Myocyte (in vitro differentiated cells): ENCODE data around the gene ARHGAP22. TPM values are rescaled to one million over a fixed set of nuclear protein-coding genes. Genes with fewer than 3 reads are reported as not detected.

Source experiments
- DNase-seq: peaks from one replicate; pipeline ENCODE4 v3.0.0-alpha.2; 2012; ENCODE audit warnings: low read depth
- total RNA-seq: library from RNA; depleted of rRNA; stranded (reverse); fragments of >200 nt; gene quantifications from 2 replicates; pipeline ENCODE4 v1.2.3, GENCODE V29; 2014

The ARHGAP22 gene
- total RNA-seq, 1 donor from 2014 or later = 42.8 TPM

DNA sequence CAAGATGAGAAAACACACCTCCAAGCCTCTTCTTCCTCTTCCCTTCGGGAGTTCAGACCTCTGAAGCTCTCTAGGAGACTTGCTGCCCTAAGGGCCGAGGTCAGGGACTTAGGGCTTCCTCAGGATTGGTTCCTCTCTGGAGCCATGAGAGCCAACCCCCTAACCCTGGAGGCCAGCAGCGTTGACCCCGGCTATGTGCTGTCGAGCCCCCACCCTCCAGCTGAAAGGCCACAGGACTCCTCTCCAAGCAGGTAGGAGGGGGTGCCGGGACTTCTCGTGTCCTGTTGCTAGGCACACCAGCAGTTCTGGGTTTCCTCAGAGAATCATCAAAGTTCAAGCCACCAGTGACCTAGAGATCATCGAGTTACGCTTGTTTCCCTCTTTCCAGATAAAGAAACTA lies 87.4 kb downstream of the ARHGAP22 start:
- DNase-seq = no peak

DNA sequence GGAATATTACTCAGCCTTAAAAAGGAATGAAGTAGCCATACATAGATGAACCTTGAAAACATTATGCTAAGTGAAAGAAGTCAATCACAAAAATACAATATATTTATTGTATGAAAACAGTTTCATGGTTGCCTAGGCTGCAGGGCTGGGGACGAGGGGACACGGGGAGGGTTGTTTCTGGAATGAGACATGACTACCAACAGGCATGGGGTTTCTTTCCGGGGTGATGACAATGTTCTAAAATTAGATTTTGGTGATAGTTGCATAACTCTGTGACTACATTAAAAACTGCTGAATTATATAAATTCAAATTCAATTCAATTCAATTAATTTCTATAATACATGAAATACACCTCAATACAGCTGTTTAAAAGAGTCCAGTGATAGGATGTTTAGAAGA lies 88.0 kb downstream of the ARHGAP22 start:
- no peak for DNase-seq

DNA sequence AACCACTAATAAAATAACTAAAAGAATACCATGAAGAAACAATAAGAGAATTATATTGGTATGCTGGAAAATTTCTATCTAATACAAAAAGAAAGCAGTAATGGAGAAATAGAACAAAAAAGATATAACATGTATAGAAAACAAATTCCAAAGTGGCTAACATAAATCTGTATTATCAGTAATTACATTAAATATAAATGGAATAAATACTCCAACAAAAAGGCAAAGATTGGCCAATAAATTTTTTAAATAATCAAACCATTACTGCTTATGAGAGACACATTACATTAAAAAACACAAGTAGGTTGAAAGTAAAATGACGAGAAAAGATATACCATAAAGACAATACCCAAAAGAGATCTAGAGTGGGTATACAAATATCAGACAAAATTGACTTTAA lies 90.0 kb downstream of the ARHGAP22 start:
- DNase-seq = no peak

- no peak for DNase-seq
Measured at GRCh38 chr10:48514255-48514654, 90.6 kb downstream of the ARHGAP22 start.

DNA sequence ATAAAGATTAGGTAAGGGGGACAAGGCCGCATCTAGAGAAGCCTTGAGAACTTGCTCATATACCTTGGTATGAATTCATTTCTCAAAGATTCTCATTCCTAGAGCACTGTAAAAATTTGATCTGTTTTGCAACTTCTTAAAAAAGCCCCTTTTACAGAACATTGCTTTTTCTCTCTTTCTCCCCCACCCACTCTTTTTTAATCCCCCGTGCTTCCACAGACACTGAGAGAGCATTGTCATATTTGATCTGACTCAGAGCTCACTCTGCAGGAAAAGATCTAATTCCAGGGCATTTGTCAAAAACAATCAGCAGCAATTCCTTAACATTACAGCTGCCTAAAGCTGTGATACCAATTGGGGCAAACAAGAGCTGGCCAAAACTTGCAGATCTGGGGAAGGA lies 92.0 kb downstream of the ARHGAP22 start:
- no peak for DNase-seq

DNA sequence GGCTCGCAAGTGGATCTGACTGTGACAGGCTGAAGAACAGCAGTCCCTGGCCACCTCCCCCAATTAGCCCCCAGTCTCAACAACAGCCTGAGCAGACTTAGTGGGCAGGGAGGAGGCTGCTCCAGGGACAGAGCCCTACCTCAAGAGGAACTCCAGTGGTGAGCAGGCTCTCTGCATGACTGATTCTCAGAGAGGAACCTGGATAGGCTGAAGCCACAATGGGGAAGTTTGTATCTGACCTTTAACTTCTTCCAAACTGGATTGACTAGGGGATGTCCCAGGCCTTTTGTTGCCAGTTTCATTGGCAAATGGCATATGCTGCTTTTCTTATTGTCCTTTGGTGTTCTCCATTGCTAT lies 93.0 kb downstream of the ARHGAP22 start:
- no peak for DNase-seq

GRCh38 chr10:48511066-48511874 lies 93.6 kb downstream of the ARHGAP22 start:
- DNase-seq = no peak

DNA sequence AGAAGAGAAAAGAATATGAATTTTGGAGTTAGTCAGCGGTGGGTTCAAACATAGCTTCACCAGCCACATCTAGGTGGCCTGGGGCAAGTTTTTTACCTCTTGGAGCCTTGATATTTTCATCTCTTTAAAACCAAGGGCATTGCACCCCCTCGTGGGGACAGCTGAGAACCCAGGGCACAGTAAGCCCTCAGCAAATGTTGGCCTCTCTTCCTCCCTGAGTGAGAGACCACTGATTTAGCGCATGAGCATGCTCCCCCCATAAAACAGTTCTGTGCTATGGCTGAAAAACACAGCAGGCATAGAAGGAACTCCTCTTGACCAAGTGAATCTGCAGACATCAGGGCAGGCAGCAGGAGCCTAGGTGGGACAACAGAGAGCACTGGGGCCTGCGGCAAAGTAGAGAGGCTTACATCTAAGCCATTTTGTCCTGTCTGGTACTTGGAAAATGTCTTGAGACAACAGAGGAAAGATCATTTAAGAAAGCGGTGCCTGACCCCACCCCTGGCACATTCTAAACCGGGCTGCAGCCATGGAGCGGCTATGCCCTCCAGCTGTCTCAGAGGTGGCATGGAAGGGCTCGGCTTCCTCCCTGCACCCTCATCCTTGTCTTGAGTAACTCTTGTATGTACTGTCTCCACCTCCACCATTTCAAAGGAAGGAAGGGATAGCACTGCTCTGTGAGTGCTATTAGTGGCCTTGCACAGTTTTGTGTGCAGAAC lies 94.7 kb downstream of the ARHGAP22 start:
- DNase-seq = no peak

DNA sequence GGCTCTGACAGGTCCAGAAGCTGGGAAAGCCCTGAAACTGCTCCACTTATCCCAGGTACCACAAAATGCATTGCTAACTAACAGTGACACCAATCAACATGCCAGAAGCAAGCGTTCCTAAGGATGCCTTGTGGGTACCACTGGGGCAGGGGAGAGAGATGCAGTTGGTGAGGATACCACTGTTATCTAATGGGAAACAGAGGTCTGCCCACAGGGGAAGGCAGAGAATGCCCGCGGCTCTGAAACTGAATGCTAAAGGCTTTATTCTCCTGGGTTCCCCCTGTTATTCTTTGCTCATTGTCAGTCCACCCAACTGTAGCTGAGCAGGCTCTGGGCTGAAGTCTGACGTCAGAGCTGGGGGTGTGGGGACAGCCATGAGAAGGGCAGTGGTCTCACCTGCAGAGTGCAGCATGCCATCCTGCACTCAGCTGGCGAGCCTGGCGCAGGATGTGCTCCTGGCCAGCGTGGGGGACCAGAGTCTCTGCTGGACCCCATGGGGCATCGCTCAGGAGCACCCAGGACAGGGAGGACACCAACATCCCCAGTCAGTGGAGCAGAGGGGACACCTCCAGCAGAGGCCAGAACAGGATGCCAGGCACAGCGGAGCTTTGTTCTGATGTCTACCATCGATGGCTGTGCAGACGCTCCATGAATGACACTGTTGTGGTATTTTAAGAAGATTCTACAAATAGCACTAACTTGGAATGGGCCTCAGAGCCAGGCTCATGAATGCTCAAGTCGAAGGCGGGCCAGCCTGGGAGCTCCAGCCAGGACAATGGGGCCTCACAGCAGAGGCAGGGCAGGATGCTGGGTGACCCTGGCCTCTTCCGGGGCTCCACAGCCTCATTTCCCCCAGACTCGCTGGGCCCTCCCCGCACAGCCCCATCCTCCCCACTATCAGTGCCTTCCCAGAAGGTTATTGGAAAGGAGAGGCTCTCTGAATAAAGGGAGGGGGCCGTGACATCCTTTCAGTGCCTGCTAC lies 95.8 kb downstream of the ARHGAP22 start:
- DNase-seq = no peak

DNA sequence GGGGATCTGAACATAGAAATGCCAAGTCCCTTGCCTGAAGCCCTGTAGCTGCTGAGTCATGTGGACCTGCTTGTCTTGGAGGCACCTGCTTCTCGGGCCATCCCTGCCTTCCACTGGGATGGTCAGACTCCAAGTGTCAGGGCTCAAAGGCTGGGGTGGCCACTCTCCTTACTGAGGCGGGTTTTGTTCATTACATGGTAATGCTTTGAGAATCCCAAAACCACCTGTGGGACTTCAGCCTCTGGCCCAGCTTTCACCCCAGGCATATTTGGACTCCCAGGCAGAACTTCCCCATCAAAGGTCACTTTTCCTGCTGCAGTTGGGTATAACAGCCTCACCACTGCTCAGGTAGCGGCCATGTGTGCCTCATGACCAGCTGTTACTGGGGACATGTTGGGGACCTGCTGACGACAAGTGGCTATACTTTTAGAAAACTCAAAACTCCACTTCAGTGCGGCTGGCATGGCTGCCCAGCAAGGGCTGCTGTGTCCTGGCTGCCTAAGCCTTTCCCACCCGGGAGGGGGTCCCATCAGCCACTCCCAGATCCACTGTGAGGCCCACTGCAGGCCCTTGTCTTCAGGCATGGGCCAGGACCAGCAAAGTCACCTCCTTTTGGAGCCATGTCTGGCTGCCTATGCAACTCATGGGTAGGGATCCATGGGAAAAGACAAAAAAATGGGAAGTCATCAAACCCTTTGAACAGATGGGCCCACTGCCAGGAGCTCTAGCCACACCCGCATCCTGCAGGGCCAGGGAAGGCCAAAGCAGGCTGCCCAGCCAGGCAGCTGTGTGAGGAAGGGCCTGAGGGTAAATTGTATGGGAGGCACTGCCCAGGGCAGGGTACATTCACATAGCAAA lies 96.7 kb downstream of the ARHGAP22 start:
- DNase-seq = no peak

- no peak for DNase-seq
Measured at GRCh38 chr10:48507494-48507893, 97.4 kb downstream of the ARHGAP22 start.

DNA sequence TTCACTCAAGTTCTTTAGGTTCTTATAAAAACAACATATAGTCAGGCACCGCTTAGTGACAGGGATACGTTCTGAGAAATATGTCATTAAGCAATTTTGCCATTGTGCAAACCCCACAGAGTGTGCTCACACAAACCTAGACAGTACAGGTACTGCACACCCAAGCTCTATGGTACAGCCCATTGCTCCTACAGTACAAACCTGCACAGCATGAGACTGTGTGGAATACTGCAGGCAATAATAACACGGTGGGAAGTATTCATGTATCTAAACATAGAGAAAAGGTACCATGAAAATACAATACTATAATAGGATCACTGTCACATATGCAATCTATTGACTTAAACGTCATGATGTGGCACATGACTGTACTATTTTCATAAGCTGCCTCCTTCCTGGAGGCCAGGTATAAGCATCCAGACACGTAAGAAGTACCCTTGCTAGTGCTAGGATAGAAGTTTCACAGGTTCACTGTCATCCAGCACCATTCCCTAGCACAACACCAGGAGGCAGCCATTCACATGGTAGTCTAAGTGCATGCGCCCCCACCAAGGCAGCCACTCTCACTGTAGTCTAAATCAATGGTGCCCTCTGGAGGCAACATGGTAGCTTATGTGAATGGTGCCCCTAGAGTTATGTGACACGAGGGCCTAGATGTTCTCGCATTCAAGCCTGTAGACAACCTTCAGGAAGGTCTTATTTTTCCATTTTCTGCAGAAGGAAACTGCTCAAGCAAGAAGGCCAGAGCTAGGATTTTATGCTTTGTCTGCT lies 98.5 kb downstream of the ARHGAP22 start:
- DNase-seq = no peak

DNA sequence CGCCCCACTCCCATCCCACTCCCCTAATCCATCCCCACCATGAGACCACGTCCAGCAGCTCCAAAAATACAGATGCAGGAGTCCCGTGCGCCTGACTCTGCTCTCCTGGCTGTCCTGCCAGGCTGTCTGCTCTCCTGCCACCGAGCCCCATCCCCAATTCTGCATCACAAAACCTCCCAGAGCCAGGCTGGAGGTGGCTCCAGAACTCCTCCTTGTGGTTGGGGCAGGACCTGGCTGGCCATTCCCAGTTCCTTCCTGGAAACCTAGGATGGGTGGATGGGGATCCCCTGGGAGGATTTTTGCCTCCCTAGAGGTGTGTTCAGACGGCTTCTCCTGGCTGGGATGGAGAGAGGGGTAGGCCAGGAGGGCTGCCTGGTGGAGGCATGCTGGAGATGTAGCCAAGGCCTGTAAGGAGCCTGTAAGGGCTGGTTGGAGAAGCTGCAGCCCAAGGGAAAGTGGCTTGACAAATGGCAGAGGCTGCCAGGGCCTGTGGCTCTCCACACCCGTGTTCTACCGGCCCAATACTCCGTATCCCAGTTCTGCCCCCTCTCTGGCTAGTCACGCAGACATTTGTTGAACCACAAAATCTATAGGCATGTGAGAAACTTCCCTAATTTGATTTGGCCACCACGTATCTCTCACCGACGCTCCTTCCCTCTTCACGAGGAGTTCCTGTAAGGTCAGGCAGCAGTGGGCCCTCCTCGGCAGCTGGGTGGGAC lies 99.3 kb downstream of the ARHGAP22 start:
- DNase-seq = no peak

DNA sequence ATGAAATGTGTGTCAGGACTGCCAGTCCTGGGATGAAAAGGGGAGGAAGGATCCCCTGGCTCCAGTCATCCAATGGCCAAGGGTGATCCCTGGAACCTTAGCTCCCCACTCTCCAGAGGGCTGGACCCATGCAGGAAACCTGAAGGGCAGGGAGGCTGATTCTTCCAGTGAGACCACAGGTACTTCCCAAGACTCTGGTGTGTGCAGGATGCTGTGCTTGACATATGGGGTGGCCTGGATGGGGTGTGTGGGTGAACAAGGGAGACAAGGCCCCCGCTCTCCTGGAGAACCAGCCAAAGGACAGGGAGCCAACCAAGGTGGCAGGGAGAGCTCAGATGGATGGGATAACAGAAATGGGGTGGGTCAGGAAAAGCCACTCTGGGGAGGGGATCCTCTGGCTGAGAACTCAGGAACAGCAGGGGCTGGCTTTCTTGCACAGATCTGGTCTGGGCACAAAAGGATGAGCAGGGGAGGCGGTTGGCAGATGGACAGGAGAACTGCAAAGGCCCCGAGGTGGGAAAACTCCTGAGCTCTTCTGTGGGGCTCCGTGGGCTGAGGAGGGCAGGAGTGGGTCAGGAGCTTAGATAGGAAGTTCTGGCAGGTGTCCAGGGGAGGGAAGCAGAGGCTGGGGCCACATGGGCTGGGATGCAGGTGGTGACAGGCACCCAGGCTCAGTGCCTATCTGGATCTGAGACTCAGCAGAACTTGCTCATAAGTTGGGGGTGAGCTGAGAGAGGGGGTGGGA lies 100.6 kb downstream of the ARHGAP22 start:
- DNase-seq = no peak

- DNase-seq = peak; percentile 43
Measured at GRCh38 chr10:48503293-48503911, 101.5 kb downstream of the ARHGAP22 start.

DNA sequence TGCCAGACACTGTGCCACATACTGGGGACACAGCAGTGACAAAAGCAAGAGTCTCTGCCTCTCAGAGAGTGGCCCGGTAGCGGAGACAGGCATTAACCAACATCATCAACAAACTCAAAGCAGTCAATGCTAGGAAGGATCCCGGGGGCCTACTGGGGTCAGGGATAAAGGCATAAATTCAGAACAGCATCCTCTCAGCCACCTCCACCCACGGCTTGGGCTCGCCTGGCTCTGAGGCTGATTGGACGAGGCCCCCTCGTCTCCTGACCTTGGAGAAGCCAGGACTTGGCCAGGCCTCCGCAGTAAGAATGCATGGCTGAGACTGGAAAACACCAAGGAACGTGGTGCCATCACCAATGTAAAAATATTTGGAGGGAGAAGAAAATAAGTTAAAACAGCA lies 102.1 kb downstream of the ARHGAP22 start:
- DNase-seq = no peak

GRCh38 chr10:48501787-48502771 lies 102.8 kb downstream of the ARHGAP22 start:
- DNase-seq = peak; percentile 44
